Fibroblast of mammary gland (primary cell): ENCODE data around the gene LSM14A.

ENCODE experiments used
- DNase-seq: peaks from one replicate; pipeline ENCODE4 v3.0.0-alpha.2; 2010; ENCODE audit warnings: low read depth
- H3K4me3 ChIP-seq: 2 replicates; pipeline ENCODE4 v1.5.1; 2011; ENCODE audit warnings: low read depth, mild to moderate bottlenecking, low read length, moderate library complexity; ENCODE audit not compliant: control insufficient read depth
- CTCF ChIP-seq: conservative IDR thresholded peaks from 2 replicates; pipeline ENCODE4 v1.5.1; 2011; ENCODE audit warnings: low read depth, low read length, inconsistent platforms; ENCODE audit not compliant: control insufficient read depth, insufficient read depth

LSM14A gene

GRCh38 chr19:34274284-34274826 is 102.1 kb downstream of the LSM14A start:
- DNase-seq = peak; percentile 12
- no peak overlapping the region for H3K4me3 ChIP-seq
- peak; percentile 15 for TF ChIP-seq CTCF

DNA sequence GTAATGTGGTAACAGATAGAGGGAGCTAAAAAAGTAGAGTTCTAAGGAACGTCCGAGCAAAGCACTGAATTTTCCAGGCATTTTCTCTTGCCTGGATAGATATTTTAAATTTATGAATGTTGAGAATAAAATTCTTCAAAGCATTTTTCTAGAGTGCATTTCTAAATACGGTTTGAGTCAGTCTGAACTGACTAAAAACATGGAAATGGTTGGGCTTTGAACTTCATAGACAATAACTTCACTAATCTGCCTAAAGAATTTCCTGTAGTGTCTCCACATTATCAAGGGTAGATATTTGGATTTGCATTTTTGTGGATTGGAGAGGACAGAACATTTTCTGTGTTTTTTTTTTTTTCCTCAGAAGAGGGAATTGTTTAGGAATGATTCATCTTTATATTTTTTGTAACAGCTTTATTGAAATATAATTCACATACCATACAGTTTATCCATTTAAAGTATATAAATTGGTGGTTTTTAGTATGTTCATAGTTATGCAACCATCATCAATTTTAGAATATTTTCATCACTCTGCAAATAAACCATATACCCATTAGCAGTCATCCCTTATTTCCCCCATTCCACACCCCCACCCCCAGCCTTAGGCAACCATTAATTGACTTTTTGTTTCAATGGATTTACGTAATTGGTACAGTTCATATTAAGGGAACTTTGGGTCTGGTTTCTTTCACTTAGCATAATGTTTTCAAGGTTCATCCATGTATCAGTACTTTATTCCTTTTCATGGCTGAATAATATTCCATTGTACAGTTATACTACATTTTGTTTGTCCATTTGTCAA is 102.7 kb downstream of the LSM14A start:
- H3K4me3 ChIP-seq = no peak overlapping the region

GRCh38 chr19:34275705-34276104 is 103.4 kb downstream of the LSM14A start:
- DNase-seq = no peak
- no peak for TF ChIP-seq CTCF
- no peak overlapping the region for H3K4me3 ChIP-seq

More for the DNA sequence above, 102.7 kb downstream of the LSM14A start:
- no peak for TF ChIP-seq CTCF
- DNase-seq = peak; percentile 75

DNA sequence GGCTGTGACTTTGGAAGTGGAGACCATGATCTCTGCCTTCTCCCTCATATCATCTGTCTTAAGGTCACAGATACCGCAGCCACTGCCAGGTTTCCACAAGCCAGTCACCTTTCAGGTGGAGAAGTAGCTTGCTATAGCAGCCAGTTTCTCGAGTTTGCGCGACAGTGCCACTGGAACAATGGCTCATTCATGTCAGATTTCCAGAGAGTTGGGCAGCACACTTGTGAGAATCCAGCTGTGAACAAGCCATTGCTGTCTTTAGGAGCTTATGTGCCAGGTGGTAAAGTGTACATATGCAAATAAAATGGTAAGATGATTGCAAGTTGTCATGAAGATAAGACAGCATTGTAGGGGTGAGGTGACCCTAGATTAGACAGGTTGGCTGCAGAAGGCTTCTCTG is 104.3 kb downstream of the LSM14A start:
- no peak for DNase-seq
- H3K4me3 ChIP-seq = no peak overlapping the region
- TF ChIP-seq CTCF = no peak

- no peak for DNase-seq
- no peak for TF ChIP-seq CTCF
Observed at GRCh38 chr19:34277244-34277643, 104.9 kb downstream of the LSM14A start.

DNA sequence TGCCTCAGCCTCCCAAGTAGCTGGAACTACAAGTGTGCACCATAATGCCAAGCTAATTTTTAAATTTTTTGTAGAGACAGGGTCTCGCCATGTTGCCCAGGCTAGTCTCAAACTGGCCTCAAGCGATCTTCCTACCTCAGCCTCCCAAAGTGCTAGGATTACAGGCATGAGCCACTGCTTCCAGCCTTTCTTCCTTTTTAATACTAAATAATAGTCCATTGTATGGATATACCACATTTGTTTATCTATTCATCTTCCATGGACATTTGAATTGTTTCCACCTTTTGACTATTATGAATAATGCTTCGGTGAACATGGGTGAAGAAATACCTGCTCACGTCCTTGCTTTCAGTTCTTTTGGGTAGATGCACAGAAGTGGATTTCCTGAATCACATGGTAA is 106.5 kb downstream of the LSM14A start:
- DNase-seq = no peak
- no peak overlapping the region for H3K4me3 ChIP-seq
- no peak for TF ChIP-seq CTCF

More at GRCh38 chr19:34277244-34277643, 104.9 kb downstream of the LSM14A start:
- no peak overlapping the region for H3K4me3 ChIP-seq
